Measurements from ENCODE around the gene C11orf68. TPM values are rescaled to one million over a fixed set of nuclear protein-coding genes. Genes with fewer than 3 reads are reported as not detected.

C11orf68 gene
- total RNA-seq, 2 donors from 2014 or later = 20.9 to 30.1 TPM

DNA sequence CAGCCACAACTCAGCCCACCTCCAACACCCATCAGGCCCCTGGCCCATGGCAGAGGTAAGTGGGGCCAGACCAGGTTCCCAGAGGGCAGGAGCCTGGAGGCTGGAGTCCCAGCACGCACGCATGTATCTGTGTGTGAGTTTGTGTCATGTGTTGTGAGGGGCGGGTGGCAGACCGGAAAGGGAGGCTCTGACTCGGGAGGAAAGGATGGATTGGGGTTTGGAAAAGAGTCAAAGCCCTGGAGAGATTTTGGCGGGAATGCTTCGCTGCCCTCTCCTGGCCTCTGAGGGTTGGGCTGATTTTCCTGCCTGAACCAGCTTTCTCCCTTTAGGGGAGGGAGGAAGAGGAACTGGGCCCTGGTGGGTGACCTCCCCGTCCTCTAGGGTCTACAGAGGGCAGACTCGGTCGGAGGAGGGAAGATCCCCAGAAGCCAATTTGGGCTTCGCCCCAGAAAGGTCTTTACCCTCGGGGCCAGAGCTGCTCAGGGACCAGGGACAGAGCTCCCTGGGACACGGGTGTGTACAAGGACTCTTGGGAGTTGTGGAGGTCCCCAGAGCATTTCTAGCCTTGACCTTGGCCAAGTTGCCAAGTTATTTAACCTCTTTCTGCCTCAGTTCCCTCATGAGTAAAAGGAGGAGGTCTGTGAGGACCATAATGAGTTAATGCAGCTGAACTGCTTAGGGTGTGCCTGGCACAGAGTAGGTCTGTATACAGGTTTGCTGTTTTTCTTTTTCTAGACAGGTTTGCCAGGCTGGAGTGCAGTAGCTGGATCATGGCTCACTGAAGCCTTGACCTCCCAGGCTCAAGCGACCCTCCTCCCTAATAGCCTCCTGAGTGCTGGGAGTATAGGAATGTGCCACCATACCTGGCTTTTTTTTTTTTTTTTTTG is 6.9 kb downstream of the C11orf68 start:
- no peak for ATAC-seq (replicated peaks)
- Mint-ChIP-seq H3K27ac (no peak overlapping the region), H3K27me3 (no peaks in the 10 kb centered on the region)

GRCh38 chr11:65907878-65908277 is 11.0 kb downstream of the C11orf68 start:
- Mint-ChIP-seq H3K9me3 (no peaks in the 10 kb centered on the region), H3K27ac (no peak overlapping the region), H3K36me3 (ENCODE audit: low read depth) (no peaks in the 10 kb centered on the region), H3K4me3 (no peak overlapping the region), H3K27me3 (no peaks in the 10 kb centered on the region), H3K4me1 (no peaks in the 10 kb centered on the region)
- no peak for ATAC-seq (replicated peaks)

More for the DNA sequence above, 6.9 kb downstream of the C11orf68 start:
- H3K9me3 Mint-ChIP-seq = no peaks in the 10 kb centered on the region
- H3K4me1 Mint-ChIP-seq = peaks cover 11% of the 10 kb centered on the region
- no peak overlapping the region for H3K4me3 Mint-ChIP-seq
- peaks cover 4% of the 10 kb centered on the region for H3K36me3 Mint-ChIP-seq (ENCODE audit: low read depth)

DNA sequence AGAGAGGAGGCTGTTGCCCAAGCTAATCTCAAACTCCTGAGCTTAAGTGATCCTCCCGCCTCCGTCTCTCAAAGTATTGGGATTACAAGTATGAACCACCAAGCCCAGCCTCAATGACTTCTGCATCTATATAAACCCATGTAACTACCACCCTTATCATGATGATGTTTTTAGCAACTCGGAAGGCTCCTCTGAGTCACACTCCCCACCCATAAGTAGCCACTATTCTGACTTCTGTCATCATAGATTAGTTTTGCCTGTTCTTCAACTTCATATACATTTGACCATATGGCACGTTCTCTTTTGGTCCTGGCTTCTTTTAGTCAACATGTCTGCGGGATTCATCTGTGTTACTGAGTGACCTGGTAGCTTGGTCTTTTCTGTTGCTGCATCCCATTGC is 12.3 kb downstream of the C11orf68 start:
- H3K27ac Mint-ChIP-seq = no peak overlapping the region
- ATAC-seq (replicated peaks) = no peak
- H3K4me3 Mint-ChIP-seq = no peak overlapping the region
- H3K4me1 Mint-ChIP-seq = no peaks in the 10 kb centered on the region
- H3K9me3 Mint-ChIP-seq = no peaks in the 10 kb centered on the region
- no peaks in the 10 kb centered on the region for H3K27me3 Mint-ChIP-seq
- H3K36me3 Mint-ChIP-seq (ENCODE audit: low read depth) = no peaks in the 10 kb centered on the region

DNA sequence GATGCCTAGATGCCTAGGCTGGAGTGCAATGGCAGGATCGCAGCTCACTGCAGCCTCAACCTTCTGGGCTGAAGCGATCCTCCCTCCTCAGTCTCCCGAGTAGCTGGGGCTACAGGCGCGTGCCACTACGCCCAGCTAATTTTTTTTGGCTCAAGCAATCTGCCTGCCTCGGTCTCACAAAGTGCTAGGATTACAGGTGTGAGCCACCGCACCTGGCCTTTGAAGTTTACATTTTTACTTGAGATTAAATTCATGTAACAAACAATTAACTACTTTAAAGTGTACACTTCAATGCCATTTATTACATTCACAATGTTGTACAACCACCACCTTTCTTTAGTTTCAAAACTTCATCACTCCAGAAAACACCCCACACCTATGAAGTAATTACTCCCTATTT is 15.1 kb downstream of the C11orf68 start:
- Mint-ChIP-seq H3K27me3 (no peaks in the 10 kb centered on the region), H3K9me3 (no peaks in the 10 kb centered on the region), H3K4me3 (no peak overlapping the region), H3K4me1 (no peaks in the 10 kb centered on the region), H3K27ac (no peak overlapping the region), H3K36me3 (ENCODE audit: low read depth) (peaks cover 5% of the 10 kb centered on the region)
- ATAC-seq (replicated peaks) = no peak

GRCh38 chr11:65903068-65903481 is 15.8 kb downstream of the C11orf68 start:
- no peak for ATAC-seq (replicated peaks)
- no peaks in the 10 kb centered on the region for H3K9me3 Mint-ChIP-seq

GRCh38 chr11:65900899-65901180 is 18.0 kb downstream of the C11orf68 start:
- ATAC-seq (replicated peaks) = no peak
- Mint-ChIP-seq H3K4me1 (peaks cover 6% of the 10 kb centered on the region), H3K27ac (peak overlapping the region; percentile 30), H3K9me3 (no peaks in the 10 kb centered on the region), H3K4me3 (peak overlapping the region; percentile 88), H3K27me3 (no peaks in the 10 kb centered on the region), H3K36me3 (ENCODE audit: low read depth) (peaks cover 34% of the 10 kb centered on the region)

More at GRCh38 chr11:65903068-65903481, 15.8 kb downstream of the C11orf68 start:
- no peak overlapping the region for H3K4me3 Mint-ChIP-seq
- no peak overlapping the region for H3K27ac Mint-ChIP-seq
- H3K4me1 Mint-ChIP-seq = no peaks in the 10 kb centered on the region
- H3K36me3 Mint-ChIP-seq (ENCODE audit: low read depth) = peaks cover 11% of the 10 kb centered on the region
- no peaks in the 10 kb centered on the region for H3K27me3 Mint-ChIP-seq

GRCh38 chr11:65900125-65900898 is 18.6 kb downstream of the C11orf68 start, which contains the start of gene FOSL1:
Gene FOSL1, minus strand, starts transcription at chr11:65900388. Its CDS starts 49 bp downstream, at chr11:65900339.
- H3K4me3 Mint-ChIP-seq = peak within 1 kb of the TSS; percentile 88
- H3K27me3 Mint-ChIP-seq = no peaks in the 10 kb centered on the region
- no peaks in the 10 kb centered on the region for H3K9me3 Mint-ChIP-seq
- H3K36me3 Mint-ChIP-seq (ENCODE audit: low read depth) = peaks cover 39% of the 10 kb centered on the region
- peak; percentile 85 for ATAC-seq (replicated peaks)
- H3K27ac Mint-ChIP-seq = peak within 1 kb of the TSS; percentile 91
- H3K4me1 Mint-ChIP-seq = peaks cover 11% of the 10 kb centered on the region

DNA sequence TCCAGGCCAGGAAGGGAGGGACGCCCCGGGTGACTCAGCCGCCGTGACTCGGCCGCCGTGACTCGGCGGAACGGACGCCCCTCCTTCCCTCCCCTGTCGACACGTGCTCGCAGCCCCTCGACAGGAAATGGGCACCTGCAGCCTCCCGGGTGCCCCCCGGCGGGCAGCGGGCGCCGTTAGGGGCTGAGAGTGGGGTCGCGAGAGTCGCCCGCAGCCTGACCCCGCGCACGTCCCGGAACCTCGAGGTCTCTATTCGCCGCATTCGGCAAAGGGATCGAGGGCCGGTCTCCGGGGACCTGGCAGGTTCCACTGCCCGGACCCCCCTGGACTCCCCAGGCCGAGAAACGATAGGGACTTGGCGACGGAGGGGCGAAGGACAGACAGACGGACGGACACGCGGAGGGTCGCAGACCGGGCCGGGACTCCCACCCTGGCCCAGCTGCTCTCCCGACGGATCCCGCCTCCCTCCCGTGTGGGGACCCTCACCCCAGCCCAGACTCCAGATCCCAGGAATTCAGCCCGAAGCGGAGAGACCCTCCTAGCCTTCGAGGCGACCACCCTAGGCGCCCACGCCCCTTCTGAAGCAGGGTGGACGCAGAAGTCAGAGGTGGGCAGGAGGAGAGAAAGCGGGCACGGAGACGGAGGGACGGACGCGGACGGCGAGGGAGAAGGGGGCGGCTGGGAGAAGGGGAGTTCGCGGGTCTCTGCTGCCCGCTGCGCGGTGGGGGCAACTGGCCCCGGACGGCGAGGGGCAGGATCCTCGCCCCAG is 19.3 kb downstream of the C11orf68 start:
- peaks cover 45% of the 10 kb centered on the region for H3K36me3 Mint-ChIP-seq (ENCODE audit: low read depth)
- peak overlapping the region; percentile 88 for H3K4me3 Mint-ChIP-seq
- peak; percentile 37 for ATAC-seq (replicated peaks)
- H3K27me3 Mint-ChIP-seq = no peaks in the 10 kb centered on the region
- no peaks in the 10 kb centered on the region for H3K9me3 Mint-ChIP-seq
- peaks cover 14% of the 10 kb centered on the region for H3K4me1 Mint-ChIP-seq
- H3K27ac Mint-ChIP-seq = peak overlapping the region; percentile 91

DNA sequence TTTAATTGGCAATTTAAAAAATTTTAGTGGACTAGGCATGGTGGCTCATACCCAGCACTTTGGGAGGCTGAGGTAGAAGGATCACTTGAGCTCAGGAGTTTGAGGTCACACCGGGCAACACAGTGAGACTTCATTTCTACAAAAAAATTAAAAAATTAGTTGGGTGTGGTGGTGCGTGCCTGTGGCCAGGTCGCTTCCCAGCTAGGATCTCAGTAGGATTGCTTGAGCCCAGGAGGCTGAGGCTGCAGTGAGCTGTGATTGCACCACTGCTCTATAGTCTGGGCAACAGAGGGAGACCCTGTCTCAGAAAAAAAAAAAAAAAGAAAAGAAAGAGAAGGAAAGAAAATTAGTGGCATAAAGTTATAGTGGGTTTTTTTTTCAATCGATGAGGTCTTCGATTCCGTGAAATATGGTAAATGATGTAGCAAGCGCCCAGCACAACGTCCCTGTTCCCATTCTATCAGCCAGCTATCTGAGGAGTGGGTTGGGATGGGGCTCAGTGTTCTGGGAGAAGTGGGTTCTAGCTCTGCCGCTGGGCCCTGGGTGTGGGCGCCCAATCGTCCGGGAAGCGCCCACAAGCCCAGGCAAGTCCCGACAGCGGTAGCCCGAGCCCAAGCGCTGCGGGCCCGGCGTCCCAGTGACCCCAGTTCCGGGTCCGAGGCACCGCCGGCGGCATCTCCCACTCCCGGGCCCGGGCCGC is 20.1 kb downstream of the C11orf68 start:
- peak overlapping the region; percentile 88 for H3K4me3 Mint-ChIP-seq
- no peaks in the 10 kb centered on the region for H3K9me3 Mint-ChIP-seq
- H3K27ac Mint-ChIP-seq = peak overlapping the region; percentile 91
- H3K27me3 Mint-ChIP-seq = no peaks in the 10 kb centered on the region
- ATAC-seq (replicated peaks) = no peak
- H3K4me1 Mint-ChIP-seq = peaks cover 19% of the 10 kb centered on the region
- H3K36me3 Mint-ChIP-seq (ENCODE audit: low read depth) = peaks cover 52% of the 10 kb centered on the region

DNA sequence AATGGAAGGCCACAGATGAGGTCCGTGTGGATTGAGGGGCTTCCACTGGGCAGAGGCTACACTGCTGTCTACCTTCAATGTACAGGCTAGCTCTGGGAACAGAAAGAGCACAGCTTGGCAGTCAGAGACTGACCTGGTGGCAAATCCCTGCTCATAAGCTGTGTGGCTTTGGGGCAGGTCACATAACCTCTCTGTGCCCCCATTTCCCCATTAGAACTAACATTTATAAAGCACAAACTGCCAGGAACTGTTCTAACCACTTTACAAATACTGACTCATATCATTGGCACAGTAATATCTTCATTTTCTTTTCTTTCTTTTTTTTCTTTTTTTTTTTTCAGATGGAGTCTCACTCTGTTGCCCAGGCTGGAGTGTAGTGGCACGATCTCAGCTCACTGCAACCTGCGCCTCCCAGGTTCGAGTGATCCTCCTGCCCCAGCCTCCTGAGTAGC is 21.8 kb downstream of the C11orf68 start:
- ATAC-seq (replicated peaks) = no peak
- Mint-ChIP-seq H3K4me1 (peaks cover 27% of the 10 kb centered on the region), H3K9me3 (no peaks in the 10 kb centered on the region), H3K27ac (peak overlapping the region; percentile 74), H3K4me3 (peak overlapping the region; percentile 88), H3K36me3 (ENCODE audit: low read depth) (peaks cover 70% of the 10 kb centered on the region), H3K27me3 (no peaks in the 10 kb centered on the region)

GRCh38 chr11:65896034-65896999 is 22.5 kb downstream of the C11orf68 start:
- H3K27me3 Mint-ChIP-seq = no peaks in the 10 kb centered on the region
- peaks cover 77% of the 10 kb centered on the region for H3K36me3 Mint-ChIP-seq (ENCODE audit: low read depth)
- H3K4me1 Mint-ChIP-seq = peaks cover 27% of the 10 kb centered on the region
- H3K4me3 Mint-ChIP-seq = peak overlapping the region; percentile 88
- ATAC-seq (replicated peaks) = peak; percentile 14
- H3K27ac Mint-ChIP-seq = peak overlapping the region; percentile 74
- no peaks in the 10 kb centered on the region for H3K9me3 Mint-ChIP-seq

DNA sequence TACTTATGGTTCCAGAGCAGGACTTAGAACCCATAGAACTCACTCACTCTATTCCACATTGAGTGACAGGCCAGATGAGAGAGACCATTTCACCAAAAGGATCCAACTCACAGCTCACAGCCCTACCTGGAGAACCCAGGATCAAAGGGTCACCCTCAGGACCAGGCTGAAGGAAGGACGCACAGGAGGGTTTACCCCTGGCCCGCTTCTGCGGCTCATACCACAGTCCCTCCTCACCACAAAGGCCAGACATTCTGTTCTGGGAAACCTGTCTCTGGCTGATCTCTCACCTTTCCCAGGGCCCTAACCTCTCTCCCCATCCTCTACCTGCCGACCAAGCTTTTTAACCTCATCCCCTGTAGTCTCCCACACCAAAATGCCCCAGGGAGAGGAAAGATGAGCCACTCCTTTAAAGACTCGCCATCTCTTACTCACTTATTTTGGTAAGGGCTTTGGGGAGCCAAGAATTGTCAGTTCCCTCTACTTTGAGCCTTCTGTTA is 23.3 kb downstream of the C11orf68 start:
- peaks cover 79% of the 10 kb centered on the region for H3K36me3 Mint-ChIP-seq (ENCODE audit: low read depth)
- H3K9me3 Mint-ChIP-seq = no peaks in the 10 kb centered on the region
- peak overlapping the region; percentile 74 for H3K27ac Mint-ChIP-seq
- ATAC-seq (replicated peaks) = no peak
- H3K27me3 Mint-ChIP-seq = no peaks in the 10 kb centered on the region
- peak overlapping the region; percentile 88 for H3K4me3 Mint-ChIP-seq
- peaks cover 27% of the 10 kb centered on the region for H3K4me1 Mint-ChIP-seq

Data from activated T-helper 17 cell treated with anti-CD3 and anti-CD28 coated beads, Interleukin-2, amount 50 U/mL, for 72 hours (primary cell).